CD4-positive, alpha-beta T cell (primary cell): ENCODE measurements around the gene COA8. TPM values are rescaled to one million over a fixed set of nuclear protein-coding genes. Genes with fewer than 3 reads are reported as not detected.

Source experiments
- ATAC-seq: fragments of 200-7000 bp; cut with Tn5 transposase; one replicate; pipeline ENCODE4 v1.10.0; 2022; ENCODE audit warnings: mild to moderate bottlenecking; ENCODE audit not compliant: poor library complexity
- CTCF ChIA-PET: fragments of 350-600 bp; sonication (Branson Sonifier 250); formaldehyde crosslinking; loops from one replicate; lab custom pipeline; 2021; ENCODE audit warnings: antibody characterized with exemption, inconsistent platforms; lab: Charles Lee
- POLR2A ChIA-PET: fragments of 350-600 bp; sonication (Branson Sonifier 250); formaldehyde crosslinking; loops from one replicate; lab custom pipeline; 2021; ENCODE audit warnings: antibody characterized with exemption, inconsistent platforms; lab: Charles Lee
- DNase-seq, 14 experiments: peaks; one replicate each; pipeline ENCODE4 v3.0.0-alpha.2; 2013 to 2020; ENCODE audit warnings: mixed read lengths in 2 of 14
- H3K27ac ChIP-seq, 2 donors: one replicate each; pipeline versions ENCODE4 v1.5.1 to v1.7.0; 2013; ENCODE audit warnings: low read length in 2 of 2, low read depth in 1 of 2, mild to moderate bottlenecking in 1 of 2
- H3K27me3 ChIP-seq, 2 experiments: 1 replicate in 1 of 2; 2 replicates in 1 of 2; pipeline versions ENCODE4 v1.6.1 to v1.7.0; 2013; ENCODE audit warnings: low read length in 2 of 2, control low read depth in 1 of 2, mild to moderate bottlenecking in 1 of 2, moderate library complexity in 1 of 2; ENCODE audit not compliant: insufficient read depth in 2 of 2, control insufficient read depth in 1 of 2
- H3K36me3 ChIP-seq: one replicate; pipeline ENCODE4 v1.6.1; 2013; ENCODE audit warnings: low read length, control low read depth; ENCODE audit not compliant: insufficient read depth
- H3K4me1 ChIP-seq: one replicate; pipeline ENCODE4 v1.6.1; 2013; ENCODE audit warnings: low read length, control low read depth; ENCODE audit not compliant: insufficient read depth
- H3K4me3 ChIP-seq: one replicate; pipeline ENCODE4 v1.5.1; 2013; ENCODE audit warnings: mild to moderate bottlenecking, low read length, moderate library complexity
- H3K9me3 ChIP-seq, 2 experiments: 1 replicate in 1 of 2; 2 replicates in 1 of 2; pipeline versions ENCODE4 v1.6.1 to v1.7.0; 2013; ENCODE audit warnings: low read length in 2 of 2, mild to moderate bottlenecking in 2 of 2, control low read depth in 1 of 2, moderate library complexity in 1 of 2; ENCODE audit not compliant: control insufficient read depth in 1 of 2, insufficient read depth in 1 of 2
- H3K27ac Mint-ChIP-seq: one replicate; pipeline ENCODE4 v1.8.0; 2020; ENCODE audit warnings: mixed read lengths
- H3K27me3 Mint-ChIP-seq: one replicate; pipeline ENCODE4 v1.8.0; 2021; ENCODE audit warnings: mixed read lengths
- H3K36me3 Mint-ChIP-seq: one replicate; pipeline ENCODE4 v1.8.0; 2021; ENCODE audit warnings: low read depth, mixed read lengths
- H3K4me1 Mint-ChIP-seq: one replicate; pipeline ENCODE4 v1.8.0; 2021; ENCODE audit warnings: low read depth, mixed read lengths
- H3K4me3 Mint-ChIP-seq: one replicate; pipeline ENCODE4 v1.8.0; 2020; ENCODE audit warnings: mild to moderate bottlenecking, mixed read lengths
- H3K9me3 Mint-ChIP-seq: one replicate; pipeline ENCODE4 v1.8.0; 2020; ENCODE audit warnings: mixed read lengths
- CTCF ChIP-seq: fragments of 200-600 bp; IDR thresholded peaks from one replicate; pipeline ENCODE4 v1.8.0; 2022; ENCODE audit warnings: antibody characterized with exemption, mild to moderate bottlenecking
- intact Hi-C, 2 experiments: fragments of 100-400 bp; cut with DNase I in 1 of 2; cut with micrococcal nuclease in 1 of 2; formaldehyde crosslinking; loops; one replicate each; pipeline versions ENCODE4 v1.15.1 to v1.9.0; 2023 to 2025; cut with DNase I, micrococcal nuclease
- total RNA-seq, 174 experiments: library from RNA in 2 of 174; stranded (reverse) in 2 of 174; gene quantifications; one replicate each; pipeline ENCODE4 v1.2.3 and lab custom pipeline; 2021 to 2026

COA8 gene
- total RNA-seq, 2 experiments from 2014 or later, result 9.1 to 10.7 TPM

- Mint-ChIP-seq H3K27ac (peak overlapping the region; percentile 94), H3K4me1 (peaks cover 53% of the 10 kb centered on the region), H3K4me3 (peak overlapping the region; percentile 93), H3K27me3 (no peaks in the 10 kb centered on the region), H3K36me3 (peaks cover 41% of the 10 kb centered on the region), H3K9me3 (no peaks in the 10 kb centered on the region)
- POLR2A ChIA-PET, result no interaction called here
- Histone ChIP-seq H3K36me3 (peaks cover 24% of the 10 kb centered on the region), H3K9me3 (no peaks in the 10 kb centered on the region), H3K27ac (no peak overlapping the region), H3K4me1 (peaks cover 45% of the 10 kb centered on the region), H3K27me3 (no peaks in the 10 kb centered on the region), H3K4me3 (peak overlapping the region; percentile 99)
- no peak for DNase-seq
- TF ChIP-seq CTCF, result no peak
- CTCF ChIA-PET, result no interaction called here
- intact Hi-C loops, result loop anchor here (5.0 to 10.0 kb wide), 5 partner anchors 37 to 1199 kb away; partner anchors contain the start of genes CINP (in 1 of the 2), MARK3 (in 1 of the 2), TECPR2 (in 1 of the 2) and TRMT61A (in 1 of the 2)
- no peak for ATAC-seq
Measured at GRCh38 chr14:103563844-103564505, 1.2 kb downstream of the COA8 start.

GRCh38 chr14:103568952-103569351 lies 6.2 kb downstream of the COA8 start:
- no peaks in the 10 kb centered on the region for H3K9me3 ChIP-seq
- H3K27me3 Mint-ChIP-seq, result no peaks in the 10 kb centered on the region

GRCh38 chr14:103569408-103569807 lies 6.6 kb downstream of the COA8 start:
- DNase-seq (no peak), ATAC-seq (no peak)
- Histone ChIP-seq H3K4me3 (no peak overlapping the region), H3K27ac (no peak overlapping the region), H3K4me1 (peaks cover 6% of the 10 kb centered on the region), H3K36me3 (peaks cover 21% of the 10 kb centered on the region), H3K27me3 (no peaks in the 10 kb centered on the region), H3K9me3 (no peaks in the 10 kb centered on the region)
- intact Hi-C loops, result loop anchor here in 1 of 2 experiments (5.0 to 10.0 kb wide), 2 partner anchors 278 to 1205 kb away; partner anchors contain the start of genes CINP, PPP1R13B and TECPR2
- ChIA-PET CTCF (no interaction called here), POLR2A (no interaction called here)
- H3K27ac Mint-ChIP-seq, result no peak overlapping the region
- no peaks in the 10 kb centered on the region for H3K27me3 Mint-ChIP-seq
- no peaks in the 10 kb centered on the region for H3K9me3 Mint-ChIP-seq
- peaks cover 27% of the 10 kb centered on the region for H3K36me3 Mint-ChIP-seq
- TF ChIP-seq CTCF, result no peak
- H3K4me3 Mint-ChIP-seq, result no peak overlapping the region
- H3K4me1 Mint-ChIP-seq, result peaks cover 10% of the 10 kb centered on the region

More at GRCh38 chr14:103568952-103569351, 6.2 kb downstream of the COA8 start:
- H3K27ac Mint-ChIP-seq, result no peak overlapping the region
- H3K4me1 ChIP-seq, result peaks cover 11% of the 10 kb centered on the region
- H3K4me1 Mint-ChIP-seq, result peaks cover 13% of the 10 kb centered on the region
- CTCF ChIA-PET, result no interaction called here
- H3K27me3 ChIP-seq, result no peaks in the 10 kb centered on the region
- POLR2A ChIA-PET, result no interaction called here
- ATAC-seq (no peak), DNase-seq (no peak)
- no peaks in the 10 kb centered on the region for H3K9me3 Mint-ChIP-seq
- H3K36me3 Mint-ChIP-seq, result peaks cover 23% of the 10 kb centered on the region
- no peak overlapping the region for H3K4me3 ChIP-seq
- H3K27ac ChIP-seq, result no peak overlapping the region
- no peak overlapping the region for H3K4me3 Mint-ChIP-seq
- H3K36me3 ChIP-seq, result peaks cover 16% of the 10 kb centered on the region
- TF ChIP-seq CTCF, result no peak
- intact Hi-C loops, result loop anchor here in 1 of 2 experiments (5.0 to 10.0 kb wide), 2 partner anchors 278 to 1204 kb away; partner anchors contain the start of genes CINP, PPP1R13B and TECPR2
